ENCODE data around the gene PRKN.

PRKN gene

GRCh38 chr6:162562041-162562440 lies 165.5 kb downstream of the PRKN start:
- DNase-seq (ENCODE audit: extremely low read depth, low read depth): no peak
- TF ChIP-seq CTCF (IDR thresholded peaks at IDR 0.05; ENCODE audit: low read depth, low read length): no peak

- DNase-seq (ENCODE audit: extremely low read depth, low read depth): no peak
- TF ChIP-seq CTCF (IDR thresholded peaks at IDR 0.05; ENCODE audit: low read depth, low read length): no peak
Measured at GRCh38 chr6:162560891-162561290, 166.7 kb downstream of the PRKN start.

GRCh38 chr6:162554531-162554930 lies 173.0 kb downstream of the PRKN start:
- TF ChIP-seq CTCF (IDR thresholded peaks at IDR 0.05; ENCODE audit: low read depth, low read length): no peak

GRCh38 chr6:162546905-162547304 lies 180.7 kb downstream of the PRKN start:
- no peak for DNase-seq (ENCODE audit: extremely low read depth, low read depth)
- TF ChIP-seq CTCF (IDR thresholded peaks at IDR 0.05; ENCODE audit: low read depth, low read length): no peak

More at GRCh38 chr6:162554531-162554930, 173.0 kb downstream of the PRKN start:
- DNase-seq (ENCODE audit: extremely low read depth, low read depth): no peak

GRCh38 chr6:162543221-162543620 lies 184.3 kb downstream of the PRKN start:
- TF ChIP-seq CTCF (IDR thresholded peaks at IDR 0.05; ENCODE audit: low read depth, low read length): no peak
- DNase-seq (ENCODE audit: extremely low read depth, low read depth): no peak

- TF ChIP-seq CTCF (IDR thresholded peaks at IDR 0.05; ENCODE audit: low read depth, low read length): no peak
- DNase-seq (ENCODE audit: extremely low read depth, low read depth): no peak
Measured at GRCh38 chr6:162541019-162541601, 186.5 kb downstream of the PRKN start.

- no peak for DNase-seq (ENCODE audit: extremely low read depth, low read depth)
- TF ChIP-seq CTCF (IDR thresholded peaks at IDR 0.05; ENCODE audit: low read depth, low read length): no peak
Measured at GRCh38 chr6:162539321-162539720, 188.2 kb downstream of the PRKN start.

All from AG09319 (cell line).